ENCODE measurements around the gene CASZ1.

- TF ChIP-seq CTCF (IDR thresholded peaks at IDR 0.05; ENCODE audit: extremely low read depth in 1 of 2, insufficient read depth in 1 of 2, low read depth in 1 of 2, low read length in 2 of 2), result no peak
- TF ChIP-seq POLR2A (IDR thresholded peaks at IDR 0.05; ENCODE audit: low read depth, low read length), result no peak
- TF ChIP-seq EZH2 (IDR thresholded peaks at IDR 0.05; ENCODE audit: borderline replicate concordance, low read depth, low read length, severe bottlenecking), result no peak
- no peak for TF ChIP-seq MYC (IDR thresholded peaks at IDR 0.05; ENCODE audit: low read depth, low read length)
- TF ChIP-seq POLR2AphosphoS5 (IDR thresholded peaks at IDR 0.05; ENCODE audit: insufficient read depth, low read depth, low read length), result no peak
- no peak for TF ChIP-seq MAX (IDR thresholded peaks at IDR 0.05; ENCODE audit: insufficient read depth, insufficient read length)
- no peak for TF ChIP-seq FOS (IDR thresholded peaks at IDR 0.05; ENCODE audit: borderline replicate concordance, insufficient read depth, low read length)
- no peak for TF ChIP-seq GATA2 (IDR thresholded peaks at IDR 0.05; ENCODE audit: insufficient read depth, insufficient read length, low read depth, low read length)
- TF ChIP-seq JUN (IDR thresholded peaks at IDR 0.05; ENCODE audit: borderline replicate concordance, insufficient read depth, insufficient read length, low read depth), result no peak
These were observed 109.9 kb downstream of the CASZ1 start for GRCh38 chr1:10686404-10687040.
